HG03571 (cell line): ENCODE results near the gene KLHL21.
A peak's percentile ranks its signal among the peaks of the same experiment; 100 is the strongest.
"Not testable (repeated sequence)": the region's sequence is repeated elsewhere in the genome, so short reads cannot be mapped to it uniquely, and the experiment has no call there.

Experiments
- ATAC-seq: cut with Tn5 transposase; IDR thresholded peaks from one replicate; pipeline ENCODE4 v1.9.1; 2021; ENCODE audit not compliant: unreplicated experiment

Gene KLHL21, protein sequence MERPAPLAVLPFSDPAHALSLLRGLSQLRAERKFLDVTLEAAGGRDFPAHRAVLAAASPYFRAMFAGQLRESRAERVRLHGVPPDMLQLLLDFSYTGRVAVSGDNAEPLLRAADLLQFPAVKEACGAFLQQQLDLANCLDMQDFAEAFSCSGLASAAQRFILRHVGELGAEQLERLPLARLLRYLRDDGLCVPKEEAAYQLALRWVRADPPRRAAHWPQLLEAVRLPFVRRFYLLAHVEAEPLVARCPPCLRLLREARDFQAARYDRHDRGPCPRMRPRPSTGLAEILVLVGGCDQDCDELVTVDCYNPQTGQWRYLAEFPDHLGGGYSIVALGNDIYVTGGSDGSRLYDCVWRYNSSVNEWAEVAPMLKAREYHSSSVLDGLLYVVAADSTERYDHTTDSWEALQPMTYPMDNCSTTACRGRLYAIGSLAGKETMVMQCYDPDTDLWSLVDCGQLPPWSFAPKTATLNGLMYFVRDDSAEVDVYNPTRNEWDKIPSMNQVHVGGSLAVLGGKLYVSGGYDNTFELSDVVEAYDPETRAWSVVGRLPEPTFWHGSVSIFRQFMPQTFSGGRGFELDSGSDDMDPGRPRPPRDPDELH

DNA sequence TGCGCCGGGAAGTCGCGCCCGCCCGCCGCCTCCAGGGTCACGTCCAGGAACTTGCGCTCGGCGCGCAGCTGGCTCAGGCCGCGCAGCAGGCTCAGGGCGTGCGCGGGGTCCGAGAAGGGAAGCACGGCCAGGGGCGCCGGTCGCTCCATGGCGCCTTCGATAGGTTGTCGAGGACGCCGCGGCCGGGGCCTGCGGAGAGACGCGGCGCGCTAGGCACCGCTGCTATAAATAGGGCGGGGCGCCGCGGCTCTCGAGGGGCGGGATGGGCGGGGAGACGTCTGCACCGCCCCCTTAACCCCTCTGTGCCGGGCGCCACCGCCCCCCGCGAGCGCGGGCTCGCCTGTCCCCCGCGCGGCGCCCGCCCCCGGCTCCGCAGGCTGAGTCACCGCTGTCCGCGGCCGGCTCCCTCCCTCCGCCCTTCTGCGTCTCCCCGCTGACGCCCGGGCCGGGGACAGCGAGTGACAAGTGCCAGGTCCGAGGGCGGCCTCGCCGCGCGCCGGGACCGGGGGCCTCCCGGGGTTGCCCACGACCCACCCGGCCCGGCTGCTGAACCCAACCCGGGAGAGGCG lies at the start of gene KLHL21:
TSS of gene KLHL21 (minus strand) at position 201 of the 569 bp plus-strand sequence. CDS start at position 149, 52 bp downstream.
- ATAC-seq = peak; percentile 48

DNA sequence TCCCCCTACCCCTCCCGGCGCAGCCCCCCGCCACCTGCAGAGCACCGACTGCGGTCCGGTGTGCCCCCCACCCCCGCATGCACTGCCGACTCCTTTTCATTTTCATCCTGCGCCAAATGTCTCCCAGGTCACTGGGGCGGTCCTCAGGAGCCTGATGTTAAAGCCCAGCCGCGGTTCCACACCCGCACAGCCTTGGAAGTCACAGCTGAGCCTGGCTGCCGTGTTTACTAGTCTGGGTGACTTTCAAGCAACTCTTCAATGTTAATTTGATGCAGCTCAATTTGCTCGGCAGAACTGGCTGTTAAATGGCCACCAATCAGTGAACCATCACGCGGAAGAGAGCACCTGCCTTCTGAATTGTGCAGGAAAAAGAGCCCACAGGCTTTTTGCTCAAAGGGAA lies 49.2 kb upstream of the KLHL21 start:
- no peak for ATAC-seq

DNA sequence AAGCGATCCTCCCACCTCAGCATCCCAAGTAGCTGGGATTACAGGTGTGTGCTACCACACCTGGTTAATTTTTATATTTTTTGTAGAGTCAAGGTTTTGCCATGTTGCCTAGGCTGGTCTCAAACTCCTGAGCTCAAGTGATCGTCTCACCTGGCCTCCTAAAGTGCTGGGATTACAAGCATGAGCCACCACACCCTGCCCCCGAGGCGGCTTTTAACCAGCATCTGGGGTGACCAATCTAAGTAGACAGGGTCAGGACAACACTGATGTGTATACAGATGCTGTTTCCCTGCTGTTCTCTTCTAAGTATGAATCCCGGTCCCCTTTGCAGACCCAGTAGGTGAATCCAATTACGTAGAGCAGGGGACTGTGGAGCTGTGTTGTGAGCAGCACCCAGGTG lies 45.9 kb upstream of the KLHL21 start:
- ATAC-seq = no peak

DNA sequence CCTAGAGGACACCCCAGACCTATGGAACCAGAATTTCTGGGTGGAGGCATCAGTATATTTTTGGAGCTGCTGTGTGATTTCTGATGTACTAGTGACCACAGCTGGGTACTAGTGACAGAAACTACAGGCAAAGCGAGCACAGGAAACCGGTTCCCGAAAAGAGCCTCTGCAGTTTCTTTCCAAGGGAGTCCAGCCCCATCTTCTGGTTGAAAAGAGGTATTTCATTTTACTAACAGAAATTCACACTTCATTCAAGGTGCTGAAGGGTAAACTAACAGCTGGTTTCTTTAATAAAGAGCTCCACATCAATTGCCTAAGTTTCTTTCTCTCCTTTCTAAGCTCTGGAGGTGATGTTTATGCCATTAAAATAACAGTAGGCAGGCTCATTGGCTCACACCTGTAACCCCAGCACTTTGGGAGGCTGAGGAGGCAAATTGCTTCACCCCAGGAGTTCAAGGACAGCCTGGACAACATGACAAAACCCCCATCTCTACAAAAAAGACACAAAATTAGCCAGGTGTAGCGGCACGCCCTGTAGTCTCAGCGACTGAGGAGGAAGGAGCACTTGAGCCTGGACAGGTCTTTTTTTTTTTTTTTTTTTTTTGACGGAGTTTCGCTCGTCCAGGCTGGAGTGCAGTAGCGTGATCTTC lies 44.0 kb upstream of the KLHL21 start:
- no peak for ATAC-seq

DNA sequence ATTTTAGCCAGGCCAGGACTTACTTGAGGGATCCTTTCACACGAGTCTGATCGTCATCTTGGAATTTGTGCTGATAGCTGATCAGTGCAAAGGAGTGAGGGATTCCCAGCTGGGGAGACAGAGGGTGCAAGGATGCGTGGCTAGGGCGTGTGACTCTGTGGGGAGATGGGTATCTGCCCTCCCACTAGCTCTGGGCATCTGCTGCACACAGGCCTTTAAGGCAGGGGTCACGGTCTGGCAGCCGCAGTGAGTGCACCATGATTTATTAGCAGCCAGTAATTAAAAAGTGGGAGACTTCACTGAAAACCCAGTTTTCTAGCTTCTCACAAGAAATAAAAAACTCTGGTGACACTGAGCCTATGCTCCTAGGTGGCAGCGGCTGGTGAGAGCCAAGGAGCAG lies 42.3 kb upstream of the KLHL21 start:
- ATAC-seq = no peak

DNA sequence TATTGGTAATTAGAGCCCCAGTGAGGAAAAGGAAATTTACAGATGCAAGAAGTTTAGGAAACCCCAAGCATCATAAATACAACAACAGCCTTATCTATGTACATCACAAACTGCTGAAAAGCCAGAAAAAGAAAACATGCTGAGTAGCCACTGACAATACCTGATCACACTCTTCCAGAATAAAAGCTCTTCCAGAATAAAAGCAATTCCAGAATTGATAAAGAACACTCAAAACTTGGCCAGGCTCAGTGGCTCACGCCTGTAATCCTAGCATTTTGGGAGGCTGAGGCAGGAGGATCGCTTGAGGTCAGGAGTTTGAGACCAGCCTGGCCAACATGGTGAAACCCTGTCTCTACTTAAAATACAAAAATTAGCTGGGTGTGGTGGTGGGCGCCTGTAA lies 38.2 kb upstream of the KLHL21 start:
- not testable (repeated sequence) for ATAC-seq

DNA sequence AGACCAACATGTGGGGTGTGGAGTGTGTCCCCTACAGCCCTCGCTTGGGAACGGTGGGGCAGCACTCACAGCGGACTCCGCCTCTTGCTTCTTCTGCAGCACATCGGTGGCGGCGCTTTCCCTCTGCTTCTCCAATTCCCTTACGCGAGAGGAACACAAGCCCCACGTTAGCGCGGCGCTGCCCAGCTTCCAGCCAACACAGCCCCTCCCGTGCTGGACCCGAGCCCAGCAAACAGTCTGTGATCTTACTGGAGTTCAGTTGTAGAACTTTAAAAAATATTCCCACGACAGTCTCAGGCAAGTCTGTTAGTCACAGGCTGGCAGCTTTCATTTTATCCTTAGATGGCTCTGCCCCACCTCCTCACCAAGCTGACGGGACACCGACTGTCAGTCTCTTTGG lies 35.6 kb upstream of the KLHL21 start:
- ATAC-seq = no peak

DNA sequence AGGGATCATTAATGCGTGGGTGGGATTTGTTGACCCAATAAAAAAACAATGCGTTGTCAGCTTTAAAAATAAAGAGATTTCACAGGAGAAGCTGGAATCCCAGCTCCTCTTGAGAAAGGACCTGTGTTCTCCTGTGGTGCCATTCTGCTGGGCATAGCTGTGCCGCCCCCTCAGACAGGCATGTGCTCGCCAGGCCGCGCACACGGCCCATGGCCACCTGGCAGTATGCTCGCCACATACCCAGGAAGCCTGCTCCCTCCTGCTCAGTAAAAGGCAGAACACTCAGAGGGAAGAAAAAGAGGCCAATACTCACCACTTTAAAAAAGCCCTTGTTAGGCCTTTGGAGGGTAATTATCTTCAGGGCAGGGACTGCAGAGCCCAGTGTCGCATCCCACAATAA lies 35.1 kb upstream of the KLHL21 start:
- no peak for ATAC-seq

DNA sequence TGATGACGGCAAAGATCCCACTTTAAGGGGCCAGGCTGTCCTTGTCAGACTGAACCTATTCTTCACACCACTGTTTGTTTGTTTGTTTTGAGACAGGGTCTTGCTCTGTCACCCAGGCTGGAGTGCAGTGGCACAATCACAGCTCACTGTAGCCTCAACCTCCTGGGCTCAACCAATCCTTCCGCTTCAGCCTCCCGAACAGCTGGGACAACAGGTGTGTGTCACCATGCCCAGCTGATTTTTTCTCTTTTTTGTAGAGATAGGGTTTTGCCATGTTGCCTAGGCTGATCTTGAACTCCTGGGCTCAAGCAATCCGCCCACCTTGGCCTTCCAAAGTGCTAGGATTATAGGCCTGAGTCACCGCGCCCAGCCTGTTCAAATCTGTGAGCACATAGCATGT lies 34.1 kb upstream of the KLHL21 start:
- not testable (repeated sequence) for ATAC-seq

DNA sequence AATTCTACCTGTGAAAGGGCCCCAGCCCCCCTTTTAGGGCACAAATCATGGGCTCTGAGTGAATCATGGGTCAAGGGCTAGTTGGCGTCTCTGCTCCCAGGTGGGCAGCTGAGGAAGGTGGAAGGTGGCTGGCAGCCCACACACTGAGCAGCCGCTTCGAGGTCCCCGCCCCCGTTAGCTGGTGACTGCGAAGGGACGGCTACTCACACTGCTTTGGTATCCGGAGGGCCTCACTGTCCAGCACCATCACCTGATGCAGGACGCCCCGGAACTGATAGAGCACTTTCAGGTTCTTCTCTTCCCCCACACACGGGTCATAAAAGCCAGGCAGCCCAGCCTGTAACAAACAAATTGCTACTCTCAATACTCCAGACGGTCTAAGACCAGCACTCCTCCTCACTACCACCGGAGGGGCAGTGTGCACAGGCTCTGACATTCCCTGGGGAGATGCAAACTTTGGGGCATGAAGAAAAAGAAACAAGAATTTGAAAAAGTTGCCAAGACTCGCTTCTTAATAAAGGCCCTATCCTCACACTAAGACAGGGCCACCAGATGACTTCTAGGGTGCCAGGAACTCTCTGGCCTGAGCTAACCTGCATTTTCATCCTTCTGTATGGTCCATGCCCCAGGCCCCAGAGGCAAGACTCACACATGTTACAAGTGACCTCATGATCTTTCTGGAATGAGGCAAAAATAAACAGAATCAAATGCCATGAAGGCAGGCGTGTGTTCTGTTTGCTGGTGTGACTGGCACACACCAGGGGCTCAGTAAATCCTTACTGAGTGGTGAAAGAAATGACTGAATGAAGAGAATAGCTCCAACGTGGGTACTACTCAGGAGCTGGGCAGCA lies 33.5 kb upstream of the KLHL21 start:
- no peak for ATAC-seq

DNA sequence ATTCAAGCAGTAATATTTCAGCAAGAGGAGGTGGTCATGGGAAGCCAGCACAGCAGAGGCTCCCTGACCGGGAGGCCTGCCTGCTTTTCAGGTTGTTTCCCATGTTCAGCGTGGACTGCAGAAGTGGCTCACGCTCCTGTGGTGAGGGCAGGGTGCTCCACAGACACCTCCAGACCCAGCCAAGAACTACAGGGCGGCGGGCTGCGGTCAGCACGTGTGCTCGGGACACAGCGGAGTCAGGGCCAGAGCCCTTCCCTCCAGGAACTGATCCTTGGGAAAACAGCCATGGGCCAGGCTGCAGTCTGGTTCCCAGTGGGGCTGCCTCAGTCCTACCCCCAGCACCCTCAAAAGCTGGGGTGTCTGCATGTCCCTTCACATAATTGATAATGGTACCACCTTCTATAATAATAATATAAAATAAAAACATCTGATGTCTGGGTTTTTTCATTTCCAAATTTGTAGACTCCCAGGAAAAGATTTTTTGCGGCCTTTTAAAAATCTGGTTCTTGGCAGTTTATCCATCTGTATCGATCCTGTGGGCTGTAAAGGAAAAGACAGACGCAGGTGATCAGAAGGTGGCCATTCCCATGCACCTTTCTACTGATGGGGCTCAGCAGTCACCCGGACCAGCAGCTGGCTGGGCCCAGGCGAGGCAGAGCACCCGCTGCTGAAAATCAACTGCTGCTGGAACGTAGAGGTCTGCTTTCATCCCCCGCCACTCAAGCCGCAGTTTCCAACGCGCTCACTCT lies 32.7 kb upstream of the KLHL21 start:
- no peak for ATAC-seq

DNA sequence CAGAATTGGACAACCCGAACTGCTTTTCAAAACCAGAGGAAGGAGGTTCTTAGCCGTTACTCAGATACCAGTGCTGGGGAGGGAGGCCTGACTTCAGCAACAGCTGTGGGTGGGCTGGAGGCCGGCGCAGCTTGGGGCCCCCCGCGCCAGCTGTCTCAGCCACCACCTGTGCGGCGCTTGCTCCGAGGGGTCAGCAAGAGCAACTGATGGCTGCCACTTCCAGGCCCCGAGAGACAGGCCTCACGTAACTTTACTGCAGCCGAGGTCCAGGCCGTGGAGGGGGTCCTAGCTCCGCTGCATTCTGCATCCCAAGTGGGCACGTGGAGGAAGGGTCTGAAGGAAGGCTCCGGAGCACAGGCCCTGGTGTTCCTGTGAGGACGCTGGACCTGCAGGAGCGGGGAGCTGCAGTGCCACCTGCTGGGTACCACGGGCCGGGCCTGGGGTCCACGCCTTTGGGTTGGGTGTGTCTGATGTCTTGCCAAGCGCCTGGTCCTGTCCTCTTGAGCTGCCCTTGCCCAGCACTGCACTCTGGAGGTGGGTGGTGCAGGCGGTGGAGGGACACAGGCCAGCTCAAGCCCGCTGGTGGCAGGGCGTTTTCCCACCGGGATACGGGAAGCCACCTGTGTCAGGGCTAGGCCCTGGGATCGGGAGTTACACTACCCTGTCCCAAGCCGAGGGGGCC lies 31.8 kb upstream of the KLHL21 start:
- ATAC-seq = no peak

DNA sequence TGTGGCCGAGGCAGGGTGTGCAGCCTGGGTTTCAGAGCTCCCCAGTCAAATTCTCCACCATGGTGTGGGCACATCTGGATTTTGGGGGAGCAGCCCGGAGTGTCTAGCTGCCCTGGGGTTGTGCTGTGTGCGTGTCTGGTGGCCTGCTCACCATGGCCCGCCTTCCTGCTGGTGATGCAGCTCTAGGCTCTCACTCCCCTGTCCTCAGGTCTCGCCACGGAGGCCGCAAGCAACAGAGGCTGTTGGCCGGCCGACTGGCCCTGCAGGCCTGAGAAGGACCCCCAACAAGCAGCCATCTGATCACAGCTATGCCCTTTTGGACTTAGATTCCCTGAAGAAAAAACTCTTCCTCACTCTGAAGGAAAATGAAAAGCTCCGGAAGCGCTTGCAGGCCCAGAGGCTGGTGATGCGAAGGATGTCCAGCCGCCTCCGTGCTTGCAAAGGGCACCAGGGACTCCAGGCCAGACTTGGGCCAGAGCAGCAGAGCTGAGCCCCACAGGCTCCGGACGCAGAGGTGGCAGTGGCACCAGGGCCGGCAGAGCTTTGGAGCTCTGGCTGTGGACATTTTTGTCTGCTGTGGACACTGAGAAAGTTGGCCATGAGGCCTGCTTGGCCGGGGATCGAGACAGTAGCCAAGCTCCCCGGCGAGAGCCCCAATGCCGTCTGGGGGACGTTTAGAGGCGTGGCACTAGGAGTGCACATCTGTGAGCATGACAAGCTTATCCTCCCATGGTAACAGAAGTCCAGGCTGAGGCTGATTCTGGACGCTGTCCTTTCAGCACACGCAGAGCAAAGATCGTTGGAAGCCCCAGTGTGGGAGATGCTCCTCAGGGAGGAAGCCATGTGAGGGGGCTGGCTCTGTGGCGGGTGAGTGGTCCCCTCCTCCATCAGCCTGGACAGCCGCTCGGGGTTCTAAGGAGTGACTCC lies 30.2 kb upstream of the KLHL21 start:
- ATAC-seq = no peak

DNA sequence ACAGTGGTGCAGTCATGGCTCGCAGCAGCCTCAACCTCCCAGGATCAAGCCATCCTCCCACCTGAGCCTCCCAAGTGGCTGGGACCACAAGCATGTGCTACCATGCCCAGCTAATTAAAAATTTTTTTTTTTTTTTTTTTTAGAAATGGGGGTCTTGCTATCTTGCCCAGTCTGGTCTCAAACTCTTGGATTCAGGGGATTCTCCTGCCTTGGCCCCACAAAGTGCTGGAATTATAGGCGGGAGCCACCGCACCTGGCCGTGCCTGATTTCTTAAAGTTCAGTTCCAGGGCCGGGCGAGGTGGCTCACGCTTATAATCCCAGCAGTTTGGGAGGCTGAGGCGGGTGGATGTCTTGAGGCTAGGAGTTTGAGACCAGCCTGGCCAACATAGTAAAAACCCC lies 28.4 kb upstream of the KLHL21 start:
- no peak for ATAC-seq

DNA sequence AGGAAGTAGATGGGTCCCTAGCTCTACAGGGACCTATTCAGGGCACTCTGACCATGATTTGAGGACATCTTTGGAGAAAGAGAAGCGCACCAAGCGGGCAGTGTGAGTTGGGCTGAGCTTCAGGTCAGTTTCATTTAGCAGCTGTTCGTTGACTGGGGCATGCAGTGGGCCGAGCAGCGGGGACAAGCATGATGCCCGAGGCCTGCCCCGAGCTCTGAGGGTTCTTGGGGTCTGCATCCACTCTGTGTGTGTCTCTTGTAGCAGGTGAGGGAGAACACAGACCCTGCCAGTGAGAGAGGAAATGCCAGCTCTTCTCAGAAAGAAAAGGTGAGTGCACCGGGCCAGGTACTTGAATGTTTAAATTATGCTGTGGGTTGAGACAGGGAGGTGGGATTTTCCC lies 27.4 kb upstream of the KLHL21 start:
- ATAC-seq = no peak

DNA sequence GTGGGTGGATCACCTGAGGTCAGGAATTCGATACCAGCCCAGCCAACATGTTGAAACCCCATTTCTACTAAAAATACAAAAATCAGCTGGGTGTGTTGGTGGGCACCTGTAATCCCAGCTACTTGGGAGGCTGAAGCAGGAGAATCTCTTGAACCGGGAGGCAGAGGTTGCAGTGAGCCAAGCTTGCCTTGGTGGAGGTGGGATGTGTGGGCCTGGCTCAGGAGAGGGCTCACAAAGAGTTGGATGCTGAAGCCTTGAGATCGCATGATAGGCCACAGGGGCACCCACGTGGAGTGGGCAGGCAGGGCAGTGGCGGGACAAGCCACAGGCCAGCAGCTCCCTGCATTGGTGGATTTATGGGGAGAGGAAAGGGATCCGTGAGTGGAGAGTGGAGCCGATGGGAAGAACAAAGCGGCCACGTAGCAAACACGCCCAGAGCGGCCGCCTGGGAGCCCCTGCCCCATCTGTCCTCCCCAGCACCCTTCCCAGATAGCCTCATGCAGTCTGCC lies 26.4 kb upstream of the KLHL21 start:
- no peak for ATAC-seq

DNA sequence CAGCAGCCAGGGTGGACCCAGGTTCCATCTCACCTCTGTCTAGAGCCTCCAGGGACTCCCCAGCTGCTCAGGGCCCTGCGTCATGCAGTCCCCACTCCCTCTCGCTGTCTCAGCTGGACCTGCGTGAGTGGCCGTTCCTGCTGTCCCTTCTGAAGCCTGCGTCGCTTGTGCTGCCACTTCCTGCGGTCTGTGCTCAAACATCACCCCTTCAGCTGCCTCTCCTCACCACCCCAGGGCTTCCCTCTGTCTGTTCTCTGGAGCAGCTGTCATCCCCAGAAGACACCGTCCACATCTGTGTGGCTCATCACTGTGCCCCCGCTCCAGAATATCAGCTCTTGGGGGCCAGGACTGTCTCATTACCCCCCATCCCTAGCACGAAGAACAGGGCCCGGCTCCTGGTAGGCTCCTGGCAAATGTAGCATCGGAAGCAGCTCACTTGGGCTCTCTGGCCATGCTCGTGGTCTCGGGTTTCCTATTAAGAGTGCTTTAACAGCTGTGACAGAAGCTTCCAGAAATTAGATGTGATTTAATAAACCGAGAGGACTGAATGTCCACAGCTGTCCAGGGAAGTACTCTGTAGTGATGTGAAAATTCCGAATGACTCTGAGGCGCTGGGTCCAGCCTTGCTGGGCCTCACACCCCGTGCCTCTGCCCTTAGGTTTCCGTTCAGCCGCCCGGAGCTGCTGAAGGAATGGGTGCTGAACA lies 25.3 kb upstream of the KLHL21 start:
- no peak for ATAC-seq

DNA sequence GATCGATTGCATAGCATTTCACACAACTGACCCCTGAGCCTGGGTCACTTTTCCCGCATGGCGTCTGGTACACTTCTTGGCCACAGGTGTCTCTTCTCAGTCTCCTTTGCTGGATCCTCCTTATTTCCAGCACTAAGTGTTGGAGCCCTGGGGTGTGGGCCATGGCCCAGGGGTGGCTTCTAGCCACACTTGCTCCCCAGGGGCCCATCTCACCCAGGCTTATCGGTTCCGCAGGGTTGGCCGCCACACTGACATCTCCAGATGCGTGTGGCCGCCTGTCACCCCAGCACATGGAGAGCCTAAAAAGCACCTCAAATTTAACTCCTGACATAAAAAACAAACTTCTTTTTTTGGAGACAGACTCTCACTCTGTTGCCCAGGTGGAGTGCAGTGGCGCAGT lies 24.4 kb upstream of the KLHL21 start:
- no peak for ATAC-seq
